Measurements from ENCODE around the gene ATP5F1E.
A peak's percentile ranks its signal among the peaks of the same experiment; 100 is the strongest.
"Not testable (repeated sequence)": the region's sequence is repeated elsewhere in the genome, so short reads cannot be mapped to it uniquely, and the experiment has no call there.

ATP5F1E gene

GRCh38 chr20:58988565-58988882 is 43.6 kb downstream of the ATP5F1E start:
- DNase-seq (ENCODE audit: low read depth), result no peak

GRCh38 chr20:58987790-58988564 is 44.2 kb downstream of the ATP5F1E start:
- no peak for DNase-seq (ENCODE audit: low read depth)

DNA sequence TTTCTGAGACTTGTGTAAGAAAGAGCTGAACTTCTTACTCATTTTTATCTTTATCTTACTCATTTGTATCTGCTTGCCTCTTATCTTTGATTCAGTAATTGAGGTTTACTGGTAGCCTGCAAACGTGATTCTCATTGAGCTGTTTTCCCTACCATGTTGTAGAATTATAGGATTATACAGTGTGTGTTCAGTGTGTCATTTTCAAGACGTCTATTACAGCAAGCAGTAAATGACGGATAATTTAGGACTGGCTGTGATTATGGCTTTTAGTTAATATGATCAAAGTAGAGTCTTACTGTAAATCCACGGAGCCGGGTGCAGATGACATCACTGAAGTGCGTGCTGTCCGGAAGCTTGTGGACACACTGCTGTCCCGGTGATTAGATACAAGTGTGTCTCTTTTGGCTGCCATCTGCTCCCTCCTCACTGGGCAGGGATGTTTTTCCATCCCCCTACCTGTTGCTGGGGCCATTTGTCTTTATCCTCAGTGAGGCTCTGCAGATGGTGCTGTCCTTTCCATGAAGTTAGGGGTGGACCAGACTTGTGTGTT is 45.1 kb downstream of the ATP5F1E start:
- no peak for DNase-seq (ENCODE audit: low read depth)

- DNase-seq (ENCODE audit: low read depth), result no peak
Observed at GRCh38 chr20:58986286-58986967, 45.7 kb downstream of the ATP5F1E start.

DNA sequence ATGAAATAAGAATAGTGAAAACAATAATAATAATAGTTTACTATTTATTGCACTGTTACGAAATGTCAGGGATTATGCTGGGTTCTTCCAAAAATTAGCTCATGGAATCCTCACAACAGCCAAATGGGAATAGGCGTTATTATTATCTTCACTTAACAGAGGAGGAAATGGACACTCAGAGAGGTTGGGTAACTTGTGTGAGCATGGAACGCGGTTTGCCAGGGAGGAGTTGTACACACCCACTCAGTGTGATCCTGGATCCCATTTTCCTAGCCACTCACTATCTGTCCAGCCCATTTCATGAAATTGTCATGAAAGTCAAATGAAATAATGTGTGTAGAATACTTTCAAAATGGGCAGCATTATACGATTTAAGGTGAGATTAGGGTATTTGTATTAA is 46.5 kb downstream of the ATP5F1E start:
- no peak for DNase-seq (ENCODE audit: low read depth)

GRCh38 chr20:58984691-58985090 is 47.4 kb downstream of the ATP5F1E start:
- no peak for DNase-seq (ENCODE audit: low read depth)

DNA sequence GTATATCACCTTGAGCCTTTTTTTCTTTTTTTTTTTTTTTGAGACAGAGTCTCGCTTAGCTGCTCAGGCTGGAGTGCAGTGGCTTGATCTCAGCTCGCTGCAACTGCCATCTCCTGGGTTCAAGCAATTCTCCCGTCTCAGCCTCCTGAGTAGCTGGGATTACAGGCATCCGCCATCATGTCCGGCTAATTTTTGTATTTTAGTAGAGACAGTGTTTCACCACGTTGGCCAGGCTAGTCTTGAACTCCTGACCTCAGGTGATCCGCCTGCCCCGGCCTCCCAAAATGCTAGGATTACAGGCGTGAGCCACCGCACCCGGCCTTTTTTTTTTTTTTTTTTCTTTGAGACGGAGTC is 49.0 kb downstream of the ATP5F1E start:
- DNase-seq (ENCODE audit: low read depth), result not testable (repeated sequence)

DNA sequence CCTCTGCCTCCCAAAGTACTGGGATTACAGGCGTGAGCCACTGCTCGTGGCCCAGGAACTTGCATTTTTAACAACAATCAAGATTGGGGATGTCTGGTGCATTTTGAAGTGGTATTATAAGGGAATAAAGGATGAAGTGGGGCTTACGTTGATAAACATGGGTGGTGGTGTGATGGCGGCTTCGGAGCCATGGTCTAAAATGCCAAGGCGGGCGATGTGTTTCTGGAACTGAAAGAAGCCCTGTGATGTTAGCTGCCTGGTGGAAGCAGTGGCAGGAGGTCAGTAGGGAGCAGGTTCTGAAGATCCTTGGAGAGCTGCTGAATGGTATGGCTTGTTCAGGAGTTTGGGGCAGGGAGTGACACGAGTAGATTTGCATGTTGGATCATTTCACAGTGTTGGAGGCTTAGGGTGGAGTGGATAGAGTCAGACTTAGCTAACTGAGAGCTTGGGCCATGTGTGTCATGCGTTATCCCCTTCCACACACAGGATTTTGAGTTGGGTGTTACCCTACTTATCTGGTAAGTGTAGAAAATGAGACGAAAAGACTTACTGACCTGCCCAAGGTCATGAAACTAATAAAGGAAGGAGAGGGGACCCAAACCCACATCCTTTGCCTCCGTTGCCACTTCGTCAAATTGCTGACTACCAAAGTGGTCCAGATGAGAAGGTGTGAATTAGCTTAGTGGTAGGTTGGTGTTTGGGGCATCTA is 49.6 kb downstream of the ATP5F1E start:
- no peak for DNase-seq (ENCODE audit: low read depth)

DNA sequence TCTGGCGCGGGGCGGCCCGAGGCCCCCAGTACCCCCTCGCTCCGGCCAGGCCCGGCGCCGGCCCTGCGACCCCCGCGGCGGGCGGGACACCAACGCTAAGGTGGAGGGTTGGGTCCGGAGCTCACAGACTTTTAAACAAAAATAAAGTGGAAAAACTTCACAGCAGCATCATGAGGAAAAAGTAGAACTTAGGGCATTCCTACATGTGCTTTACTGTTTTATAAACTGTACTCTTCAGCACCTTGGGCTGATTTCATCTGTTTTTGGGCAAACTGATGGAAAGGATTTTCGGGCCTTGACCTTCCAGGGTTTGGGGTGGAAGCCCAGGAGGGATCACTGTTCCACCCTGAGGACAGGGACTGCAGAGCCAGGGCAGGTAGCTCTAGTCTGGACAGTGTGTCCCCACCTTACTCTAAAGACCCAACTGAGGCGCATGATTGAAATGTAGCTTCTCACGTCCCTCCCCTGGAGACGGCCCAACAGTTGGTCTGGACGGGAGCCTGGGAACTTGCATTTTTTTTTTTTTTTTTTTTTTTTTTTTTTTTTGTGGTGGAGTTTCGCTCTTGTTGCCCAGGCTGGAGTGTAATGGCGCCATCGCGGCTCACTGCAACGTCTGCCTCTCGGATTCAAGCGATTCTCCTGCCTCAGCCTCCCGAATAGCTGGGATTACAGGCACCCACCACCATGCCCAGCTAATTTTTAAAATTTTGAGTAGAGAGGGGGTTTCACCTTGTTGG is 50.3 kb downstream of the ATP5F1E start:
- no peak for DNase-seq (ENCODE audit: low read depth)

- DNase-seq (ENCODE audit: low read depth), result peak; percentile 88
Observed at GRCh38 chr20:58980711-58981627, 51.2 kb downstream of the ATP5F1E start, which contains the start of gene NELFCD. Gene NELFCD, plus strand, starts transcription at chr20:58981256. Its CDS starts 54 bp downstream, at chr20:58981310.

DNA sequence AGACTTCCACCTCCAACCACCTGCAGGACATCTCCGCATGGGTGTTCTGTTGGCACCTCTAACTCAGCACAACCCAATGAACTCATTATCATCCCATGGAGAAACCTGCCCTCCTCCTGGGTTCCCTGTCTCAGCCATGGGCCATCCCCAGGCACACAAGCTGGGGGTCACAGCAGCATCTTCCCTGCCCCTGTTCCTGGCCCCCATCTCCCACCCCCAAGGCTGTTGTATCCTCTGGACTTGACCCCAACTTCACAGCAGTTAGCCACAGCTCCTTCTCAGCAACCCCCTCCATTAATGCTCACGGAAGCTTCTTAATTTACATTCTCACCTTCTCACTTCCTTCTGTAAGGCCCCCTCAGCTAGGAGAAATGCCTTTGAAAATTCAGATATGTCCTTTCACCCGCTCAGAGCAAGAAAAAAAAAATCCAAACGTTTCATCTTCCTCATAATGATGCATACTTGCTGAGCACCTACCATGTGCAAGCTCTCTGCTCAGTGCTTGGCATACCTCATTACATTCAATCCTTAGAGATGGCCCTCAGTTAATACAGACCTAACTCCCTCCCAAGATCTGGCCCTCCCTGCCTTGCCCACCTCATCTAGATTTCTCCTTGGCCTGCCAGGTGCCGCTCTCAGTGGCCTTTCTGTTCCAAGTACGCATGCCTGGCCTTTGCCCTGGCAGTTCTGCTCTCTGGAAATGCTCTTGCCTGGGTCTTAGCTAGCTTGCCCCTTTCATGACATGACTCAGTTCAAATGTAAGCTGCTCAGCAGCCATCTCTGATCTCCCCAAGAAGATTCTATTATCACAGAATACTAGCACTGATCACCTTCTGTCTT is 53.6 kb downstream of the ATP5F1E start:
- DNase-seq (ENCODE audit: low read depth), result no peak

- no peak for DNase-seq (ENCODE audit: low read depth)
Observed at GRCh38 chr20:58976061-58976730, 55.9 kb downstream of the ATP5F1E start.

All from activated T-cell treated with anti-CD3 and anti-CD28 coated beads for 24 hours (primary cell).